HEK293 (cell line): ENCODE results near the gene DICER1.

Experiments used
- CTCF ChIA-PET: fragments of 350-600 bp; formaldehyde crosslinking; extraction: SDS; loops from one replicate; lab custom pipeline; 2021; ENCODE audit warnings: antibody characterized with exemption; lab: Yijun Ruan, JAX
- POLR2A ChIA-PET: fragments of 300-600 bp; formaldehyde crosslinking; extraction: SDS; loops from one replicate; lab custom pipeline; 2020; ENCODE audit warnings: antibody characterized with exemption, inconsistent platforms; lab: Yijun Ruan, JAX
- H3K27ac ChIP-seq: fragments of 200-500 bp; sonication (Bioruptor generic); 2 replicates; pipeline ENCODE4 v1.5.1; 2014; ENCODE audit warnings: low read depth, low read length, control low read depth, inconsistent platforms; ENCODE audit errors: extremely low read depth
- H3K36me3 ChIP-seq, 2 experiments: fragments of 200-500 bp in 1 of 2; sonication (Bioruptor generic) in 1 of 2; 1 replicate in 1 of 2; 2 replicates in 1 of 2; pipeline ENCODE4 v1.5.1; 2014 to 2017; ENCODE audit warnings: inconsistent platforms in 2 of 2, low read length in 2 of 2; ENCODE audit not compliant: control insufficient read depth in 2 of 2, insufficient read depth in 1 of 2
- H3K4me1 ChIP-seq: fragments of 200-500 bp; sonication (Bioruptor generic); 2 replicates; pipeline ENCODE4 v1.5.1; 2014; ENCODE audit warnings: mild to moderate bottlenecking, low read length, inconsistent platforms; ENCODE audit not compliant: control insufficient read depth, insufficient read depth
- H3K4me3 ChIP-seq: 2 replicates; pipeline ENCODE4 v1.5.1; 2011; ENCODE audit warnings: low read depth, mild to moderate bottlenecking, control low read depth, low read length, moderate library complexity
- H3K9me3 ChIP-seq: fragments of 200-500 bp; sonication (Bioruptor generic); 2 replicates; pipeline ENCODE4 v1.5.1; 2014; ENCODE audit warnings: low read depth, low read length, inconsistent platforms; ENCODE audit not compliant: control insufficient read depth, insufficient read depth
- MZF1 ChIP-seq: fragments of 450-650 bp; formaldehyde crosslinking; IDR thresholded peaks from 2 replicates; pipeline ENCODE4 v1.5.1; 2017; ENCODE audit warnings: missing biosample characterization, missing genetic modification characterization, borderline replicate concordance
- SETDB1 ChIP-seq: IDR thresholded peaks from one replicate; pipeline ENCODE4 v1.6.1; 2017; ENCODE audit warnings: mild to moderate bottlenecking, low read length, moderate library complexity, mixed read lengths; ENCODE audit not compliant: insufficient read length
- SP3 ChIP-seq: fragments of 450-650 bp; formaldehyde crosslinking; IDR thresholded peaks from 2 replicates; pipeline ENCODE4 v1.5.1; 2016; ENCODE audit warnings: missing biosample characterization, missing genetic modification characterization
- ZBTB44 ChIP-seq: fragments of 450-650 bp; IDR thresholded peaks from 2 replicates; pipeline ENCODE4 v1.5.1; 2018; ENCODE audit warnings: missing biosample characterization, mild to moderate bottlenecking, missing genetic modification characterization
- ZNF148 ChIP-seq: fragments of 450-650 bp; formaldehyde crosslinking; IDR thresholded peaks from 2 replicates; pipeline ENCODE4 v1.5.0; 2017; ENCODE audit warnings: missing biosample characterization, missing genetic modification characterization, borderline replicate concordance
- ZNF174 ChIP-seq: fragments of 450-650 bp; formaldehyde crosslinking; IDR thresholded peaks from 2 replicates; pipeline ENCODE4 v1.5.0; 2017; ENCODE audit warnings: missing biosample characterization, mild to moderate bottlenecking, missing genetic modification characterization
- ZNF211 ChIP-seq: fragments of 450-650 bp; formaldehyde crosslinking; IDR thresholded peaks from 2 replicates; pipeline ENCODE4 v1.5.1; 2016; ENCODE audit warnings: low read depth, missing biosample characterization, missing genetic modification characterization
- ZNF302 ChIP-seq: fragments of 450-650 bp; formaldehyde crosslinking; IDR thresholded peaks from 2 replicates; pipeline ENCODE4 v1.5.1; 2016; ENCODE audit warnings: missing biosample characterization, missing genetic modification characterization, low read depth
- ZNF37A ChIP-seq: fragments of 450-650 bp; IDR thresholded peaks from 2 replicates; pipeline ENCODE4 v1.5.1; 2018; ENCODE audit warnings: missing biosample characterization, missing genetic modification characterization
- ZNF398 ChIP-seq: fragments of 450-650 bp; formaldehyde crosslinking; IDR thresholded peaks from 2 replicates; pipeline ENCODE4 v1.5.1; 2017; ENCODE audit warnings: missing biosample characterization, missing genetic modification characterization
- ZNF548 ChIP-seq: fragments of 450-650 bp; formaldehyde crosslinking; IDR thresholded peaks from 2 replicates; pipeline ENCODE4 v1.5.1; 2016; ENCODE audit warnings: missing biosample characterization, missing genetic modification characterization
- ZNF600 ChIP-seq: fragments of 450-650 bp; formaldehyde crosslinking; IDR thresholded peaks from 2 replicates; pipeline ENCODE4 v1.5.1; 2016; ENCODE audit warnings: missing biosample characterization, missing genetic modification characterization
- ZNF610 ChIP-seq: fragments of 450-650 bp; formaldehyde crosslinking; IDR thresholded peaks from 2 replicates; pipeline ENCODE4 v1.5.1; 2016; ENCODE audit warnings: missing biosample characterization, missing genetic modification characterization, borderline replicate concordance
- ZNF621 ChIP-seq: fragments of 450-650 bp; formaldehyde crosslinking; IDR thresholded peaks from 2 replicates; pipeline ENCODE4 v1.5.1; 2017; ENCODE audit warnings: missing biosample characterization, missing genetic modification characterization
- ZNF791 ChIP-seq: fragments of 450-650 bp; formaldehyde crosslinking; IDR thresholded peaks from 2 replicates; pipeline ENCODE4 v1.5.1; 2016; ENCODE audit warnings: missing biosample characterization, missing genetic modification characterization
- ZSCAN16 ChIP-seq: fragments of 450-650 bp; formaldehyde crosslinking; IDR thresholded peaks from 2 replicates; pipeline ENCODE4 v1.5.1; 2016; ENCODE audit warnings: missing biosample characterization, missing genetic modification characterization
- TF ChIP-seq, protein P1 (sequence below): fragments of 450-650 bp; formaldehyde crosslinking; IDR thresholded peaks from 2 replicates; pipeline ENCODE4 v1.5.1; 2017; ENCODE audit warnings: missing biosample characterization, missing genetic modification characterization

Gene DICER1

GRCh38 chr14:95147597-95147996 lies 9.7 kb downstream of the DICER1 start:
- ChIA-PET CTCF (no interaction called here), POLR2A (no interaction called here)
- H3K4me1 ChIP-seq: peaks cover 27% of the 10 kb centered on the region
- no peaks in the 10 kb centered on the region for H3K9me3 ChIP-seq
- H3K36me3 ChIP-seq: peaks cover 0 to 2% of the 10 kb centered on the region in 2 experiments; a peak in 1 of 3 replicates
- no peak overlapping the region for H3K4me3 ChIP-seq
- no peak overlapping the region for H3K27ac ChIP-seq
- TF ChIP-seq ZSCAN16 (no peak), ZNF621 (tag by site-specific recombination) (no peak)

- peaks cover 32% of the 10 kb centered on the region for H3K4me1 ChIP-seq
- TF ChIP-seq MZF1 (0 out of 2 replicates have a peak, but pooled peaks have one; percentile 15), ZNF302 (no peak), ZNF600 (0 out of 2 replicates have a peak, but pooled peaks have one; percentile 37), ZNF548 (tag by site-specific recombination) (no peak)
- TF ChIP-seq, all 188 proteins: peak for 2
- ChIA-PET POLR2A (no interaction called here), CTCF (no interaction called here)
- Histone ChIP-seq H3K36me3 (peaks cover 0 to 2% of the 10 kb centered on the region in 2 experiments; a peak in 1 of 3 replicates), H3K27ac (no peak overlapping the region), H3K9me3 (no peaks in the 10 kb centered on the region), H3K4me3 (no peak overlapping the region)
These were observed 11.1 kb downstream of the DICER1 start for GRCh38 chr14:95146079-95146771.

- H3K9me3 ChIP-seq: no peaks in the 10 kb centered on the region
- H3K4me1 ChIP-seq: peaks cover 28% of the 10 kb centered on the region
- TF ChIP-seq ZBTB44 (tag by site-specific recombination): no peak
- TF ChIP-seq SETDB1: peak; percentile 96
- TF ChIP-seq ZNF610: 0 out of 2 replicates have a peak, but pooled peaks have one; percentile 40
- TF ChIP-seq MZF1: 0 out of 2 replicates have a peak, but pooled peaks have one; percentile 46
- peak; percentile 99 for TF ChIP-seq ZNF211
- ChIA-PET POLR2A (no interaction called here), CTCF (interaction anchor here (0.6 kb wide), 1 partner anchor 163 kb away, joined by 3 read pairs; no protein-coding TSS in a partner anchor)
- H3K27ac ChIP-seq: no peak overlapping the region
- peaks cover 0 to 6% of the 10 kb centered on the region in 2 experiments; a peak in 1 of 3 replicates for H3K36me3 ChIP-seq
- no peak overlapping the region for H3K4me3 ChIP-seq
These were observed 12.5 kb downstream of the DICER1 start for GRCh38 chr14:95144849-95145248.

DNA sequence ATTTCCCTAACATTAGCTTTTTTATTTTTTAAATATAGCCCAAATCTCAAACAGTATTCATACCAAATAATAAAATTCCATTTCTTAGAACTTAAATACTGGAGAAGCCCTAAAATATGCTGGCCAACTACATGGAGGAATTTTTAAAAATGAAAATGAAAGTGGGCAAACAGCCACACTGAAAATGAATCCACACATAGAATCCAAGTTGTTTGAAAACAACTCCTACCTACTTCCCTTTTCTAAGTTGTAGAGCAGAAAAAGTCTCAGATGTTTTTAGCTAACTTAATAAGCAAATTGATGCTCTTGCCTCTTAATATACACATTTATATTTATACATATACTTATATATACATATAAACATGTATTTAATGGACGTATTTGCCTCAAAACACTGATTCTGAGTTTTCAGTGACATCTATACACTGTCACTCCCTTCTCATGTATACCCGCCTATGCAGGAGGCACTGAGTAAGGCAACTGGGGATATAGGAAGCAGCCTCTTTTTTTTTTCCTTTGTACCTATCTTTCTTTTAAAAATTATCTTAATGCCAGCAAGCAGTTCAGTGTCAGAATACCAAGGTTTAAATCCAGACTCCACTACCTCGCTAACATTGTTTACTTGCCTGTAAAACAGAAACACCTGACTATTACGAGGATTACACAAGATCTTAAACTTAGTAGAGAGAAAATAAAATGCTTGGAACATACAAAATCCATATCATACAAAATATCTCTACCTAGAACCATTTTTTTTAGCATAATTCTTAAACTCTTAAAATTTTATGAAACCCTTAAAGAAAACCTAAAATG lies 13.3 kb downstream of the DICER1 start:
- CTCF ChIA-PET: no interaction called here
- peaks cover 22% of the 10 kb centered on the region for H3K4me1 ChIP-seq
- TF ChIP-seq ZNF148 (tag by site-specific recombination) (no peak), ZNF398 (tag by site-specific recombination) (no peak), ZNF37A (tag by site-specific recombination) (no peak), ZNF610 (no peak), ZNF791 (tag by site-specific recombination) (no peak), SP3 (tag by site-specific recombination) (no peak), ZNF174 (tag by site-specific recombination) (no peak)
- TF ChIP-seq, protein P1, sequence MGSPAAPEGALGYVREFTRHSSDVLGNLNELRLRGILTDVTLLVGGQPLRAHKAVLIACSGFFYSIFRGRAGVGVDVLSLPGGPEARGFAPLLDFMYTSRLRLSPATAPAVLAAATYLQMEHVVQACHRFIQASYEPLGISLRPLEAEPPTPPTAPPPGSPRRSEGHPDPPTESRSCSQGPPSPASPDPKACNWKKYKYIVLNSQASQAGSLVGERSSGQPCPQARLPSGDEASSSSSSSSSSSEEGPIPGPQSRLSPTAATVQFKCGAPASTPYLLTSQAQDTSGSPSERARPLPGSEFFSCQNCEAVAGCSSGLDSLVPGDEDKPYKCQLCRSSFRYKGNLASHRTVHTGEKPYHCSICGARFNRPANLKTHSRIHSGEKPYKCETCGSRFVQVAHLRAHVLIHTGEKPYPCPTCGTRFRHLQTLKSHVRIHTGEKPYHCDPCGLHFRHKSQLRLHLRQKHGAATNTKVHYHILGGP: no peak

More for the DNA sequence above, 13.3 kb downstream of the DICER1 start:
- POLR2A ChIA-PET: no interaction called here
- no peak overlapping the region for H3K27ac ChIP-seq
- H3K9me3 ChIP-seq: no peaks in the 10 kb centered on the region
- no peak overlapping the region for H3K4me3 ChIP-seq
- peaks cover 0 to 6% of the 10 kb centered on the region in 2 experiments; a peak in 1 of 3 replicates for H3K36me3 ChIP-seq
